GOT3 (cell line): ENCODE data around the gene DRAXIN.
"Not testable (repeated sequence)": the region's sequence is repeated elsewhere in the genome, so short reads cannot be mapped to it uniquely, and the experiment has no call there.

Experiments
- DNase-seq: peaks from one replicate; lab custom pipeline; 2025; ENCODE audit warnings: mixed read lengths; lab: John Stamatoyannopoulos, UW

The DRAXIN gene, protein sequence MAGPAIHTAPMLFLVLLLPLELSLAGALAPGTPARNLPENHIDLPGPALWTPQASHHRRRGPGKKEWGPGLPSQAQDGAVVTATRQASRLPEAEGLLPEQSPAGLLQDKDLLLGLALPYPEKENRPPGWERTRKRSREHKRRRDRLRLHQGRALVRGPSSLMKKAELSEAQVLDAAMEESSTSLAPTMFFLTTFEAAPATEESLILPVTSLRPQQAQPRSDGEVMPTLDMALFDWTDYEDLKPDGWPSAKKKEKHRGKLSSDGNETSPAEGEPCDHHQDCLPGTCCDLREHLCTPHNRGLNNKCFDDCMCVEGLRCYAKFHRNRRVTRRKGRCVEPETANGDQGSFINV

DNA sequence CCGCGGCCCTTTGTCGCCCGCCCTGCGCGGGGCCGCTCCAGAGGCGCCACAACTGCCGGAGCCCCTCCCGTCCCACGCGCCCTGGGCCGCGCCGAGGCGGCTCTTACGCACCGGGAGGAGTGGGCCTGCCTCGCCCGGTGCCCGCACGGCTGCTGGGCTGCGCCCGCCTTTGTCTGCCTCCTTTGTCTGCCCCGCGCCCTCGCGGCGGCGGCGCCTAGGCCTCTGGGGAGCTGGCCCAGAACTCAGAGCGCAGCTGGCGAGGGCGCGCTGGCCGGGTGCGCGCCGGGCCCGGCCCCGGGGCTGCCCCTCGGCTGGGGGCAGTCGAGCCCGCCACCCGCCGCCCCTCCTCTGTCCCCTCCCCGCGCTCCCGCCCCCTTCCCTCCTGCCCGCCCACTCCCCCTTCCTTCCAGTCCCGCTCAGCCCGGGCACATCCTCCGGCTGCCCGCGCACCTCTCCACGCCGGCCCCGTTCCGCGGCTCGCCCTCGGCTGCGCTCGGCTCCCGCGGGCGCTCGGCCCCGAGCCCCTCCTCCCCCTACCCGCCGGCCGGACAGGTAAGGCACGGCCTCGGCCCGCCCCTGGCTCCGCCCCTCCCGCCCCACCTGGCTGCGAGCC, at the start of gene DRAXIN:
DRAXIN (plus strand) TSS at position 409 of the 613 bp plus-strand sequence. CDS start 14,549 bp downstream, outside the sequence.
- no peak for DNase-seq

DNA sequence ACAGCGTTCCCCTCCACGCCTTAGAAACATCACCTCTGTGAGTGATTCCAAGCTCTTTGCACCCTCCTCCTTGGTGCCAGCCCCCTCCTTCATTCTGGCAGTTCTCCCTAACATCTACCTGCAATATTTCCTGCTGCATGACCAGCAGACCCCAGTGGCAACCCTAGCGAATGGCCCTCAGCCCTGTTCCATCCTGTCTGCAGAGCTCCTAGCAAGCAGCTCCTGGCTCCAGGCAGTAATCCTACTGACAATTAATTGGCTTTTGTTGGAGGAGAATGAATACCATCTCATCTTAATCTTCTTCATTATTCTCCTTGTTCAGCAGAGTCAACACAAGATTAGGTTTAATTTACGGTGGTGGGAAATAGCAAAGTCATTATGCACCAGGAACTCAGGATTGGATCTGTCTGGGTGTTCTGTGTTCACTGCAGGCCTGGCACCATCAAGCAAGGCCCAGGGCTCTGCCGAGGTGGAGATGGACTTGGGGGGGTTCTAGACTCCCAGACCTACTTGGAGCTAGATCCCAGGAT, 49.7 kb upstream of the DRAXIN start:
- DNase-seq = no peak

DNA sequence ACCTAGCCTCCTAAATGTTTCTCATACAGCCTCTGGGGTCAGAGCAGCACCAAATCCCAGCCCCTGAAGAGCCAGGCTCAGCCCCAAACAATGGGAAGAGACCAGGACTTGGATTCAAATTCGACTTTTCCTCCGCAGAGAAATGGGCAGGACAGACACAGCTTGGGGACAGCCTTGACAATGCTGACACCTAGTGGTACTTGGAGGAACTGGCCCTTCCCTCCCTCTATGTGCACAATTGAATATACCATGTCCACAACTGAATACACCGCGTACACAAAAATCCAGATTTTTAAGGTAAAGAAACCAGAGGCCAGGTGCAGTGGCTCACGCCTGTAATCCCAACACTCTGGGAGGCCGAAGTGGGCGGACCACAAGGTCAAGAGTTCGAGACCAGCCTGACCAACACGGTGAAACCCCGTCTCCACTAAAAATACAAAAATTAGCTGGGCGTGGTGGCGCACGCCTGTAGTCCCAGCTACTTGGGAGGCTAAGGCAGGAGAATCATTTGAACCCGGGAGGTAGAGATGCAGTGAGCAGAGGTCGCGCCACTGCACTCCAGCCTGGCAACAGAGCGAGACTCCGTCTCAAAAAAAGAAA, 49.0 kb upstream of the DRAXIN start:
- DNase-seq = not testable (repeated sequence)

DNA sequence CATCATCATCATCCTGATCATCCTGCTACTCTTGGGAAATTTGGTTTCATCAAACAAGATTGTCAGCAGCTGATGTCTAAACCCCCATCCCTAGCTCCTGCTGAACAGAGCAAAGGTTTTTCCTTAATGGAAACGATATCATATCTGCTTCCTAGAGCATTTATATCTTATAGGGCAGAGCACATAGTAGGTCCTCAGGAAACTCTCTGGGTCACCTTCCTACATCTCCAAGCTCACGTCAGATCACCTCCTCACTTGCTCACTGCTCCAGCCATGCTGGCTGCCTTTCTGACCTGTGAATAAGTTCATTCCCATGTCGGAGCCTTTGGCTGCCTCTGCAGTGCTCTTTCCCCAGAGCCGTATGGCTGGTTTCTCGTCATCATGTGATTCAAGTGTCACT, 47.7 kb upstream of the DRAXIN start:
- no peak for DNase-seq

DNA sequence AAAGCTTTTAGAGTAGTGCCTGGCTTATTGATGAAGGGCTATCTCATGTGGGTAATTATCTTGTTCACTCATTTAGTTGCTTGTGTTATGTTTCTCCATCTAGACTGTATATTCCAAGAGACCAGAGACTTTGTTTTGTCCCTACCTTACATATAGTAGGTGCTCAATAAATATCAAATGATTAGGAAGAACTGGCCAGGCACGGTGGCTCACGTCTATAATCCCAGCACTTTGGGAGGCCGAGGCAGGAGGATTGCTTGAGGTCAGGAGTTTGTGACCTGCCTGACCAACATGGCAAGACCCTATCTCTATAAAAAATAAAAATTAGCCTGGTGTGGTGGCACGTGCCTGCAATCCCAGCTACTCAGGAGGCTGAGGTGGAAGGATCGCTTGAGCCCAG, 46.2 kb upstream of the DRAXIN start:
- DNase-seq = no peak

DNA sequence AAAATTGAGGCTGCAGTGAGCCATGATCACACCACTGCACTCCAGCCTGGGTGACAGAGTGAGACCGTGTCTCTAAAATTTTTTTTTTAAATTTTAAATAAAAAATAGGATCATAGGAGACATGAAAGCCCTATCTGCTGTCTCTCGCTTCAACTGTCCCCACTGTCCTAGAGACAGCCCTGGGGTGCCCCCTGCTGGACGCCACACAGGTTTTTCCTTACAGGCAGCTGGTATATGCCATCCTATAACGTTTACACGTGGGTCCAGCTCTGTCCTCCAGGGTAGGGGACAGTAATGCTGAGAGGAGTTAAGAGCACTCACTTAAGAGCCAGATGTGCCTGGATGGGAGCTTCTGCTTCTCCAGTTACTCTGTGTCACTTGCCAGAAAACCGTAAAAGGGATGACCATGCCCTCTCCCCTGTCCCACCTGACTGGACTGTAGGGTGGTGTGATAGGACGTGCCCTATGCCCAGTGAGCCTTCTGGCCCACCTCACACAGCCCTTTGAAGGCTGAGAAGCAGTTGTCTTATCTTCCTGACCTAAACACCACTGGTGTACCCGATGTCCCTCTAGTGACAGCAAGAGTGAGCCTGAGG, 45.7 kb upstream of the DRAXIN start:
- DNase-seq = no peak

DNA sequence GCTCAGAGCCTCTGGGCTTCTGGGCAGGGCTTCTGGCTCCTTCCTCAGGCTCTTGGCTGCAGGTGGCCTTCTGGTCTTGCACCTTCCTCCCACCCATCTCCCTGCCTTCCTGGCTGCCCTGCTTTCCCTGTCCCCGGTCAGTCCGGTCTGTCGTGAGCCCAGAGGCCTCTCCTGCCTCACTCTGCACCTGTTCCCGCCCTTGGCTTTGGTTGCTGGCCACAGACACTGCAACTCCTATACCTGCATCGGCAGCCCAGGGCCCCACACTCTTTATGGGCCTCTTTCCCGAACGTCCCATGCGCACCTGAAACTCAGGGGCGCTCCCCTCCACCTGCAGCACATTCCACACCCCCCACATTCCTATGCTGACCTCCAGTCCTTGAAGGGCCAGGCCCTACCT, 45.2 kb upstream of the DRAXIN start:
- no peak for DNase-seq

DNA sequence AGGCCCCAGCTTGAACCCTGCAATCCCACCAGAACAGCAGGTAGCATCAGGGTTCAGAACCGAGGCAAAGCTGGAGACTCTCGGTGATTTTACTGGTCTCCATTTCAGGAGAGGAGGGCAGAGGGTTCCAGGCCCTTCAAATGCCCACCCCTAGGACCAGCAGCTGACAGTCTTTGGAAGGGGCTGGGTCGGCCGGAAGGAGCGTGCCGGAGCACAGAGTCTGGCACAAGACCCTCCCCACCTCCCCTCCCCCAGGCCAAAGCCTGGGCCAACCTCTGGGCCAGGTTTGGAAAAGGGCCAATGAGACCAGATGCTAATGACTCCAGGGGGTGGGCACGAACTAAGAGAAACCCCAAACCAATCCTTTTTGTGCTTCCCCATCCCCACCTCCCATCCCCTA, 44.2 kb upstream of the DRAXIN start:
- no peak for DNase-seq

DNA sequence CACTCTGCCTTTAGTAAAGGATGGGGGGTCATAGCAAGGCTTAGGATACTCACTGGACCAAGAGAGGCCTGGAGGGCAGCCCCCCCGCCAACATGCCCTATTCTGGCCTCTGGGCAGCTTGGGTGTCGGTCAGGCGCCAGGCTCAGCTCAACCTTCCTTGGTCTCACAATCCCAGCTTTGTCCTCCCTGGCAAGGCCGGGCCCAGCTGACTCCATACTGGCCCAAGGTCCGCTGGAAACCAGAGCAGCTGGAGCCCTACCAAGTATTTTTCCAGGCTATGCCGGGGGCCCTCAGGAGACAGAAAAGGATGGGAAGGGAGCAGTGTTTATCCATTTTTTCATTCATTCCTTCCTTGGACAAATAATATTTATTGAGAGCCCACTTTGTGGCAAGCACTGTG, 43.5 kb upstream of the DRAXIN start:
- DNase-seq = no peak

DNA sequence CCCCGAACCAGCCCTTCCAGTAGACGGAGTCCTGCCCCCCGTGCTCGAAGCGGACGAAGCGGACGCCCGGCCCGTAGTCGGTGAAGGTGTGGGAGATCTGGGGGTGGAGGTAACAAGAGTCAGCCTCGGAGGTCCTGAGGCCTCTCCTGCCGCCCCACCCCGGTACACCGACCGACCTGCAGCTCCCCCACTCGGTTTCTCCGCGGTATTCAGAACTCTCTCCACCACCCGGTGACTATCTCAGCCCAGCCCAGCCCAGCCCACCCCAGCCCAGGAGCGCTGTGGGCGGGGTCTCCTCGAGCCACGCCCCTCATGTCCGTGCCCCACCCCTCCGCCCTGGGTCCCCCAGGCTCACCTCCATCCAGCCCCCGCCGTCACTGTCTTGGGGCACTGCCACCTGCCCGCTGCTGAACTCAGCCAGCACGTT, 42.8 kb upstream of the DRAXIN start:
- no peak for DNase-seq

DNA sequence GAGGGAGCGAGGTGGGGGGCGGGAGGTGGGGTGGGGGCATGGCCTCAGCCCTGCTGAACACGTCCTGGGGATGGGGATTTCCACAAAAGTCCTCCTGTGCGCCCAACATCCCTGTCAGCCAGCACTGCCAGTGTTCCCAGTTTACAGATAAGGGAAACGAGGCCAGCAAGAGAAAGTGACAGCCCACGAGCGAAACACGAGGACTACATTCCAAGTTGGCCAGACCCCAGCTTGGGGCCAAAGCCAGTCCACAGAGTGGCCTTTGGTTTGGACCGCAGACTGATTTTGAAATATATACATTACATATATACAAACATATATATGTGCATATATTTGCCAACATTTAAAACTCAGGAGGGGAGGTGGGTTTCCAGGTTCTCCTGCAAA, 42.3 kb upstream of the DRAXIN start:
- DNase-seq = no peak

DNA sequence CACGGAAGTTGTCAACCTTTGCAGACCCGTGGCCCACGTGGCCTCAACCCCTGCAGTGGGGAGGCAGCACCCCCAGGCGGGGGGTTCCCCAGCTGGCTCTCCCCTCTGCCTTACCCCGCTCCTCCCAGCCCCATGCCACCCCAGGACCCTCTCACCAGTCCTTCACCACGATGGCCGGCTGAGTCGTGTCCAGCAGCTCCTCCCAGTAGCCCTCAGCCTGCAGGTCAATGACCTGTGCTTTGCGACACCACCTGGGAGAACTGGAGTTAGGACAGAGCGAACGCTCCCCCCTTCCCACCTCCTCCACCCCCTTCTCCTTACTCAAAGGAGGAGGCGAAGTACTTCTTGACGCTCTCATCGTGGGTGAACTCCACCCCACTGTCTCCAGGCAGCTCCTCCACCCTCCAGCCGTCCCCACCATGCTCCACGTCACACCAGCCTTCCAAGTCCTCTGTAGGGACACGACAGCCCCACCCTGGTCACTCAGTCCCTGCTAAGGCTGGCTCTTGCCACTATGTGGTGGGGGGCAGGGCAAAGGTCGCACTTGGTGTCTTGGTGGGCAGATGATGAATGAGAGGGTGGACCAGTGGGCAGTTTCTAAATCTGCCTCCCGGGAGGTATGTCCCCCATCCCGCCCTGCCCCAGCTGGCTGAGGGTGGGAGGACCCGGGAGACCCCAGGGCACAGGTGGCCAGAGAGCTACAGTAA, 41.7 kb upstream of the DRAXIN start:
- DNase-seq = no peak

DNA sequence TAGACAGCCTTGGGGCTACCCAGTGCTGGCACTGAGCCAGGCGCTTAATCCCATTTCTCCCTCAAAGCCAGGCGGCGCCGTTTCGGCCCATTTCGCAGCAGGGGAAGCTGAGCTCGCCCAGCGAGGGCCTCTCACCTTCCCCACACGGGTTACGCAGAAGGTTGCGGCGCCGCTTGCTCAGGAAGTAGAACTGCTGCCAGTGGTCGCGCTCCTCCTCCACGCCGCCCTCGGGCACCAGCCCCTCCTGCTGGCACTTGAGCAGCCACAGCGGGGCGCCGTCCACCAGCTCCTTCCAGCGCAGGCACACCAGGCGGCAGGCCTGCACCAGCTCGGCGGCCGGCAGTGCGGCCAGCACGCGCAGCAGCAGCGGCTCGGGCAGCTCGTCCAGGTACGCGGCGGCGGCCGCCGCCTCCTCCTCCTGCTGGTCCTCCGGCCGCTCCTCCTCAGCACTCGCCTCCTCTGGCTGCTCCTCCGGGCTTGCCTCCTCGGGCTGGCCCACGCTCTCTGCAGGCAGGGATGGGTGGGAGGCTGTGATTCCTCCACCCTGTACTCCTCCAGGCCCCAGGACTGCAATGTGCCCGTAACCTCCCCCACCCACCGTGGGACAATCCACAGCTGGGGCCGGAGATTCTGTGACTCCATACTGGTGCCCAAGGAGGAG, 41.0 kb upstream of the DRAXIN start:
- DNase-seq = no peak

DNA sequence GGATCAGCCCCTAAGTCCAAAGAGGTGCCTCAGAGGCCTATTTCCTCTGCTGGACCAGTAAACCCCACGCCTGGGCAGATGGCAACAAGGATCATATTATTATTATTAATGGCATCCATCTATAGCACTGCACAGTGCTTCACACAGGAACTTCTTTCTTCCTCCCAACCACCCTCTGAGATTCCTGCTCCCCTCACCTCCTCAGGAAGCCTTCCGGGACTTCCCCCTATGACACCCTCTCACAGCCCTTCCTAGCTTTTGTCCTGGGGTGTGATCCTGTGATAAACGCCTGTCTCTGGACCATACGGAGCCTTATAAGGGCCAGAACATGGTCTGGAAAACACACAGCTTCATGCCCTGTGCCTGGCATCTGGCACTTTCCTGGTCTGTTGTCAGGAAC, 40.5 kb upstream of the DRAXIN start:
- DNase-seq = no peak

DNA sequence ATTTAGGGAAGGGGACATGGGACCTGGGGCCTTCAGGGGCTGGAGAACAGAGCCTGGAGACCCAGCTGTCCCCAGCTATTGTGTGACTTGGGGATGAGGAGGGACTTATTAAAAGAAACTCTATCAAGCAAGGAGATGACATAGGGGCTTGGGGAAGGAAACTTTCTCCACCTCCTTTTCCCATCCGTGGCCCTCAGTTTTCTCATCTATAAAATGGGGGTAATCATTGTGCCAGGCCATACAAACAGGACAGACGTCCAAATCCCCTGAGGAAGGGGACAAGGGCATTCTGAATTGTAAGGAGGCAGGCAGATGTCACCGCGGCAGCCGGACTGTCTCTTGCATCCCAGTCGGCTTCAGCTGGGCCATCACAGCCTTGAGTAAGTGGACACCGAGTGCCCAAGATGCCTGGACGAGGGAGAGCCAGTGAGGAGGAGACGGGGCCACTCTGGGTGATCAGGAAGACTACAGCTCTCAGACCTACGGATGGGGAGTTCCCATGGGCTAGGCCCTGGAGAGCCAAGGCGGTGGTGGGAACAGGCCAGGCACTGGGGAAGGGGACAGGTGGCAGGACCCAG, 39.2 kb upstream of the DRAXIN start:
- no peak for DNase-seq

DNA sequence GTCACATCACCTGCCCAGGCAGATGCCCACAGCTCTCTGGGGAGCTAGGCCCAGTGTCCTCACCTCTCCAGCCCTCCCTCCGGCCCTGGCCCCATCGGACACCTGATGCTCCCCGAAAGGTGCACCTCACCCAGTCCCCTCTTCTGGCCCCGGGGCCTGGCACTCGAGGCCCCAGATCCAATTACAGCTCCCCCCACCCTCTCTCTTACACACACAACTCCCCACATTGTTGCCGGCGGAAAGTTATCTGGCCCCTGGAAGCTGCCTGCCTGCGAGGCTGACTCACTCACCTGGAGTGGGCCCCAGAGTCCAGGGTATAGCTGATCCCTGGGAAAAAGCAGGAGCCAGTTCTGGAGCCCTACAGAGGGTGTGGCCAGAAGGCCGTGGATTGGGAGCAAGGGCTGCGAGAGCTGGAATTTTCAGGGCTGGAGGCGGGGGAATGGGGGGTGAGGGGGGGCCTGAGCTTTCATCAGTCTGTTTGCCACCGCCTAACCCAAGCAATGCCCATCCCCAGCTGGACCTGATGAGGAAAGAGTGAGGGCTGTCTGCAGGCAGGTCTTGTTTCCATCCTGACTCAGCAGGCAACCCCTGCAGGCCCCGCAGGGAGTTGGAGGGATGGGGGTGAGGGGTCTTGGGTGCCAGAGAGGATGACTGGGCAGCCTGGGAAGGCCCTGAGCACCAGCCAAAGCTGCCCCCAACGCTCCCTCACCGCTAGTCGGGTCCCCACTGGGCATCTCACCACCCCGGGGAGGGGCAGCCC, 38.2 kb upstream of the DRAXIN start:
- no peak for DNase-seq

DNA sequence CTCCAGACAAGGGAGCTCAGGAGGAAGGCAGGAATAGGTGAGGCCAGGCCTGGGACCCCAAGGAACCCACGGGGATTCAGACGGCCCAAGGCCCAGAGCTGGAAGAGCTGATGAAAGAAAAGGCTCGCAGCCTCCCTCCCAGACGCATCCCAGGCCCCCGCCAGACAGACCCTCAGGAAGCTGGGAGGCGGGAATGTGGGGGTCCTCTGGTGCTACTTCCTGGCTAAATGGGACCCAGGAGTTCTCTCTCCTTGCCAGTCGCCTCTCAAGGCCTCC, 37.7 kb upstream of the DRAXIN start:
- DNase-seq = no peak

DNA sequence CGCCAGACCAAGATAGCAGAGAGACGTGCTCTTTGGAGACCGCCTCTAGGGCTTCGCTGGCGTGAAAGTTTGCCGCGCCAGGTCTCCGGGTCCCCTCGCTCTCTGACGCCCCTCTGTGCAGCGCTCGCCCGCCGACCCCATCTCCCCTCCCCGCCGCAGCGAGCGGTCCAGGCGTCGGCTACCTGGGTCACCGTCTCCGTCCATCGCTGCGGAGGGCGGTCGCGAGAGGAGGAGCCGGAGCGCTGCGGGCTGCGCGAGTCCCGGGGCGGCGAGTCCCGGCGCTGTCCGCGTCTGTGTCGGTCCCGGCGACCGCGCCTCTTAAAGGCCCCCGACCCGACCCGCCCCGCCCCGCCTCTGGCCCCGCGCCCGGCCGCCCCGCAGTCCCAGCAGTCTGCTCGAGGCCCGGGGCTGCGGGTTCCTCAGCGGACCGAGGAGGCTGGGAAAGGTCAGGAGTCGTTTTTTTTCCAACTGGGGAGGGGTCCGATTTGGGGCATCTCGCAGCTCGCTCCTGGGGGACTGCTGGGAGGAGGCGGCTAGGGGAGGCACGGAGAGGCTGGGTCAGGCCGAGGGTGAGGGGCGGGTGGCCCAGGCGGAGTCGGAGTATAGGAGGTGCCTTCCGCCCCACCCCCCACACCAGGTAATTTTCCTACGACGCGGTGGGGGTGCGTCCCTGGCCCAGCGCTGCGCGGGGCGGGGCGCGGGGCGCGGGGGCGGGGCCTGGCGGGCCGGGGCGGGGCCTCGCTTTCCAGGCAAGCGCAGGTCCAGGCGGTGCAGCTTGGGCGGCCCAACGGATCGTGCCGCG, 37.2 kb upstream of the DRAXIN start, which contains the start of the genes FBXO2 and FBXO44:
FBXO2 (minus strand) TSS at position 293 of the 802 bp plus-strand sequence; CDS start at position 204, 89 bp downstream.
FBXO44 (plus strand) TSS at position 741 of the 802 bp plus-strand sequence. CDS start 959 bp downstream, outside the sequence.
- no peak for DNase-seq
